Suprapubic skin (tissue), 4 donors: Measurements from ENCODE around the gene RAB3C.

ENCODE experiments used
- CTCF ChIP-seq, 2 donors: fragments of 200-600 bp in 1 of 2; fragments of 450-650 bp in 1 of 2; sonication (generic) in 1 of 2; IDR thresholded peaks; one replicate each; pipeline ENCODE4 v1.5.1; 2016 to 2019; ENCODE audit warnings: antibody characterized with exemption in 2 of 2, mild to moderate bottlenecking in 1 of 2, moderate library complexity in 1 of 2
- EP300 ChIP-seq: sonication (generic); formaldehyde crosslinking; IDR thresholded peaks from one replicate; pipeline ENCODE4 v1.6.1; 2017; ENCODE audit warnings: antibody characterized with exemption
- POLR2AphosphoS5 ChIP-seq, 3 donors: sonication (generic); formaldehyde crosslinking; IDR thresholded peaks; one replicate each; pipeline ENCODE4 v1.6.1; 2017; ENCODE audit warnings: antibody characterized with exemption in 3 of 3

- TF ChIP-seq EP300 = no peak
- TF ChIP-seq POLR2AphosphoS5 (IDR thresholded peaks at IDR 0.05) = no peak
- TF ChIP-seq CTCF (IDR thresholded peaks at IDR 0.05) = no peak
Measured at GRCh38 chr5:58771796-58772195, 188.9 kb downstream of the RAB3C start.
